GM18858 (cell line): Measurements from ENCODE around the gene CEP135.
A peak's percentile ranks its signal among the peaks of the same experiment; 100 is the strongest.
"Not testable (repeated sequence)": the region's sequence is repeated elsewhere in the genome, so short reads cannot be mapped to it uniquely, and the experiment has no call there.

Experiments used
- ATAC-seq: cut with Tn5 transposase; IDR thresholded peaks from one replicate; pipeline ENCODE4 v1.9.1; 2021; ENCODE audit not compliant: unreplicated experiment

The CEP135 gene, protein sequence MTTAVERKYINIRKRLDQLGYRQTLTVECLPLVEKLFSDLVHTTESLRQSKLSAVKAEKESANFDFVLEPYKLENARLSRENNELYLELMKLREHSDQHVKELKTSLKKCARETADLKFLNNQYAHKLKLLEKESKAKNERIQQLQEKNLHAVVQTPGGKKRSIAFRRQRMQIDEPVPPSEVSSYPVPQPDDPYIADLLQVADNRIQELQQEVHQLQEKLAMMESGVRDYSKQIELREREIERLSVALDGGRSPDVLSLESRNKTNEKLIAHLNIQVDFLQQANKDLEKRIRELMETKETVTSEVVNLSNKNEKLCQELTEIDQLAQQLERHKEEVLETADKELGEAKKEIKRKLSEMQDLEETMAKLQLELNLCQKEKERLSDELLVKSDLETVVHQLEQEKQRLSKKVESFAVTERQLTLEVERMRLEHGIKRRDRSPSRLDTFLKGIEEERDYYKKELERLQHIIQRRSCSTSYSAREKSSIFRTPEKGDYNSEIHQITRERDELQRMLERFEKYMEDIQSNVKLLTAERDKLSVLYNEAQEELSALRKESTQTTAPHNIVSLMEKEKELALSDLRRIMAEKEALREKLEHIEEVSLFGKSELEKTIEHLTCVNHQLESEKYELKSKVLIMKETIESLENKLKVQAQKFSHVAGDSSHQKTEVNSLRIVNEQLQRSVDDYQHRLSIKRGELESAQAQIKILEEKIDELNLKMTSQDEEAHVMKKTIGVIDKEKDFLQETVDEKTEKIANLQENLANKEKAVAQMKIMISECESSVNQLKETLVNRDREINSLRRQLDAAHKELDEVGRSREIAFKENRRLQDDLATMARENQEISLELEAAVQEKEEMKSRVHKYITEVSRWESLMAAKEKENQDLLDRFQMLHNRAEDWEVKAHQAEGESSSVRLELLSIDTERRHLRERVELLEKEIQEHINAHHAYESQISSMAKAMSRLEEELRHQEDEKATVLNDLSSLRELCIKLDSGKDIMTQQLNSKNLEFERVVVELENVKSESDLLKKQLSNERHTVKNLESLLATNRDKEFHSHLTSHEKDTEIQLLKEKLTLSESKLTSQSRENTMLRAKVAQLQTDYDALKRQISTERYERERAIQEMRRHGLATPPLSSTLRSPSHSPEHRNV

DNA sequence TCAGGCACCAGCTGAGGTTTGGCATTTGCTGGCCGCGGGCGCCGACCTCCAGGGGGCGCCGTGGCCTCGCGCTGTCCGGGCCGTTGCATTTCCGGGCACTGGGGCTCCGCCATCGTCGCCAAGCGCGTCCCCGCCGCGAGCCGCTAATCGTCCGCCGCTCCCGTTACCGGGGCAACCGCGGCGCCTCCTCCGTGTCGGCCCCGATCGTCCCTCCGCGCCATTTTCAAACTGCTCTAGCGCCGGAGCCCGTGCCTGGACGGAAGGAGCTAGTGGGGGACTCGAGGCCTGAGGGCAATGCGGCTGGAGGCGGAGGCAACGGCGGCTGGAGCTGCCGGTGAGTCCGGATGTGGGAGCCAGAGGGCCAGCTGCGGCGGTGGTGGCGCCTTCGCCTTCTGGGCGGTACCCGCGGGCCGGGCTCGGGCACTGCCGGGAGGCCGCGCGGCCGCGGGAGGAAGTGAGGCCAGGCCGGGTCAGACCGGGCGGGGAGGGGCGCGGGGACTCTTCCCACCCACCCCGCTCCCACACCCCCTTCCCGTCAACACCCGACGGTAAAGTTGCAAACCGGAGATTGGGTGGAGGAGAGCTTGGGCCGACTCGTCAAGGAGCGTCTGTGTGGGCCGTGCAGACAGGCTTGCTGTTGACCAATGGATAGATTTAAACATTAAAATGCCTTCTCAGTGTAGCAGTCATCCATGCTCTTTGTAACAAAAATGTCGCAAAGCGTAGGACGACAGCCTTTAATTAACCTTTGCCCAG is at the start of gene CEP135:
CEP135 (plus strand) TSS at position 220 of the 756 bp plus-strand sequence. CDS start 3,186 bp downstream, outside the sequence.
- ATAC-seq, result peak; percentile 60

DNA sequence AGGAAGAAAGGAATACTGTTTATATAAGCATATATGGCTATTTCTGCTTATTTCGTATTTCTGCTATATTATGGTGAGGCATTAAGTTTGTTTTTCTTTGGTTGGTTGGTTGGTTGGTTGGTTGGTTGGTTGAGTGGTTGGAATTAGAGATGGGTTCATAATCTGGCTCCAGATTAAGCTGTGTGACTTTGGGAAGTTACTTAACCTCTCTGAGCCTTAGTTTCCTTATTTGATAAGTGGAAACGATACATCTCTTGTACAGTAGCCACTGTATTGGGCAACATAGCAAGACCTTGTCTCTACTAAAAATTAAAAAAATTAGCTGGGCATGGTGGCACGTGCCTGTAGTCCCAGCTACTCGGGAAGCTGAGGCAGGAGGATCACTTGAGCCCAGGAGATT is 46.1 kb upstream of the CEP135 start:
- no peak for ATAC-seq

DNA sequence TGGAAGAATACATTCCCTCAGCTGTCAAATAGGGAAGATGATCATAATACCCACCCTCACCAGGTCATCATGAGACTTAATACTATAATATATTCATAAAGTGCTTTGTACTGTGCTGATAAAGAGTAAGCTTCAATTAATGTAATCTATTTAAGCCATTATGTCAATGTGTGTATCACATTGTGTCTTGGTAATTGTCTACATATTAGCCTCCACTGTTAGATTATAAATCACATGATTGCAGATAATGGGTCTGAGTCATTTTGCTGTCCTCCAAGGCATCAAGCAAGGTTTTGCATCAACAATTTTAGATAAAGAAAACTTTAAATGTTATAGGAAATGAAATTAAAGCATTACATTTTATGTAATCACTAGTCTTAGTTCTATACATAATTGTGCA is 45.2 kb upstream of the CEP135 start:
- no peak for ATAC-seq

DNA sequence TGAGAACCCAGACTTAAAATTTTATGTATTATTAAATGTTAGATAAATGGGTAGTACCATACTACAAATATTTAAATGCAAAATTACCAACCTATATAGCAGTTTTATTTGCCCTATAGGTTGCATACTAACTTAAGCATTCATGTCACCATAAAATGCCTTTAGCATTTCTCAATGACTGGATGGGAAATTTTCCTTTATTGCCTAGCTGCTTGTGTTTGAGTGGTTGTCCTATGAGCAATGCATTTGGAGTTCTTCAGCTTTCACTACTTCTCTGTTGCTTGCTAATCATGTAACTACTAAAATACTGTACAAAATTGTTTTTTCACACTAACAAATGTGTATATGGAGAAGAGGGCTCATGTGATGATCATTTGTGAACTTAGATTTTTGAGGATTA is 44.2 kb upstream of the CEP135 start:
- no peak for ATAC-seq

DNA sequence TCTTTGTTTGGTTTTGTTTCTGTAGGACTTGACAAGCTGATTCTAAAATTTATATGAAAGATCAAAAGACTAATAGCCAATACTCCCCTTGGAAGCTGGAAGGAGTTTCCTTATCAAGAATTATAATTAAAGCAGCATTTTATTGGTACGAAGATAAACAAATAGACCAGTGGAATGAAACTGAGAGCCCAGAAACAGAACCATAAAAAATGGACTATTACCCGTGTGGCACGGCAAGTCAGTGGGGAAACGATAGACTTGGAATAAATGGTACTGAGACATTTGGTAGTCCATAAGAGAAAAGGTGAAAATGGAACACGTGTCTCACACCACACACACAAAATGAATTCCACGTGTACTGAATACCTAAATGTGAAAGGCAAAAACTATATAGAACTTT is 42.4 kb upstream of the CEP135 start:
- no peak for ATAC-seq

DNA sequence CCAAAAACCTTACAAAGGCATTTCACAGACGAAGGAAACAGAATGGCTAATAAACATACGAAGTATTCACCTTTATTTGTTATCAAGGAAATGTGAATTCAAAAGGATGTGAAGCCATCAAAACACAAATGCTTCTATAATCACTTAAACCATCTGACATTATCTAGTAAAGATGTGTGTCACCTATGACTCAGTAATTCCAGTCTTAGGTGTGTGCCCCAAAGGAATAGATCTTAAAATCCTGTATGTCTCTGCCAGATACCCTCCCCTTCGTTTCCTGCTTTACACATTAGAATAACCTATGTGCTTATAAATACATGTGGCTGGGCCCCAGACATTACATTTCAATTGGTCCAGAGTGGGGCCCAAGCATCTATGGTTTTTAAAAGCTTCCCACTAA is 41.8 kb upstream of the CEP135 start:
- ATAC-seq, result no peak

DNA sequence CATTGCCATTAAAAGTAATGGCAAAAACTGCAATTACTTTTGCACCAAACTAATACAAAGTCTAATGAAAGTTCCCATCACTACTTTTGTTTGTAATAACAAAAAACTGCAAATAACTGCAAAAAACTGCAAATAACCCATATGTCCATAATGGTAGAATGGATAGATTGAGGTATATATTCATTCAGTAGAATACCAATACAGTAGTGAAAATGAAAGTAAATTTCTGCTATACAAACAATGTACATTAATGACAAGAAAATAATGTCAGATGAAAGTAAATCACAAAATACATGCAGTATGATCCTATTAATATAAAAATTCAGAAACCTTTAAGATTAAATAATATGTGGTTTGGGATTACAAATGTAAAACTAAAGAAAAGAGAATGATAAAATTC is 41.3 kb upstream of the CEP135 start:
- no peak for ATAC-seq

DNA sequence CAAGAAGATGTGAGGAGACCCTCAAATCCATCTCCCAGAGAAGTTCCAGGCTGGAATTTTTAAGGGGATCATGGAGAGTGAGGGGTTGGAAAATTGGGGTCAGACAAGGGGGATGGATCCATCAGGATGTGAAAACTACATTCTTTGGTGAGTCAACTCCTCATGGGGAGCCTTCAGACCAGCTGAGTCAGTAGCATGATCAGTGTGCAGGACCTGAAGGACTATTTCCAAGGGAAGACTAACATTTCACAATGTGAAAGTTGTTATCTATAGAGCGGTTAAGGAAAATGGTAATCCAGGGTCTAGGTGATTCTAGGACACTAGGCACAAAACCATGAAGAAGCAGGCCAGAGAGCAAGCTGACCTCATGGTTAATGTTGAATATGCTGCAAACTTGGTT is 38.6 kb upstream of the CEP135 start:
- no peak for ATAC-seq

DNA sequence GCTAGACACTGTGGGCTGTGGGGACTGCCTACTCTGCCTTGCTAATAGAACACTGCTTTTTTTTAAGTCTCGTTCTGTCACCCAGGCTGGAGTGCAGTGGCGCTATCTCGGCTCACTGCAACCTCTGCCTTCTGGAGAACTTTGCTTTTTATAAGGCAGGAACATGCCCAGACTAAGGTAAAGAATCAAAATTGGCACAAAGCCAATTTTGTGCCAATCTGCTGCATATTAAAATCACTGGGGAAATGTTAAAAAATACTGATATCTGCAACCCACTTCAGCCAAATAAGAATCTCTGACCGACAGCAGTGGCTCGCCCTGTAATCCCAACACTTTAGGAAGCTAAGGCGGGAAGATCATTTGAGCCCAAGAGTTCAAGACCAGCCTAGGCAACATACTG is 36.5 kb upstream of the CEP135 start:
- no peak for ATAC-seq

DNA sequence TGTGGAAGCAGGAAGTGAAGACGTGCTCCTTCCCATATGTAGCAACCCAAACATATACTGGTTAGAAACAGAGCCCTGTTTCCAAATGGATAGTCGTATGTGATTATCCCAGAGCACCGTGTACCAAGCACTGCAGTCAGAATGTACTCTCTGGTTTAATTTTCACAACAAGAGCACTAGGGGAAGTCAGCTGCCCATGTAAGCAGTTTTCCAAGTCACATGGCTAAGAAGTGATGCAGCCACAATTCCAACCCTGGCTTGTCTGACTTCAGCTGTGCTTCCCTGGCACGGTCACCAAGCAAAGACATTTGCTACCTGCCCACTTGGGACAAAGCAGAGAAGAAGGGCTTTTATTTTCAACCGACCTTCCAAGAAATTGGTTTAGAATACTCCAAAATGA is 28.2 kb upstream of the CEP135 start:
- ATAC-seq, result no peak

DNA sequence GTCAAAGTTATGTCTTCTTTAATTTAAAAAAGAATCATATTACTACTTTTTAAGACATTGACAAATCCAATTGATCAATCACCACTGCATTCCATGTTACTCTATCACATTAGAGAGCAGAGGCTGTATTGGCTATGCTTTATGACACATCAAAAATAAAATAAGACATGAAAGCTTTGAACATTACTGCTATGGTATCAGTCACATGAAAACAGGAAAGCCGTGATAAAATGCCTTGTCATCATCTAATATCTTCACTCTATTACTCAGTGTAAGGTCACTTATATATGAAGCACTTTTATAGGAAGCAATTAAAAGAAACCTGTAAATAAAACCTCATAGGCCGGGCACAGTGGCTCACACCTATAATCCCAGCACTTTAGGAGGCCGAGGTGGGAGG is 27.7 kb upstream of the CEP135 start:
- ATAC-seq, result no peak

DNA sequence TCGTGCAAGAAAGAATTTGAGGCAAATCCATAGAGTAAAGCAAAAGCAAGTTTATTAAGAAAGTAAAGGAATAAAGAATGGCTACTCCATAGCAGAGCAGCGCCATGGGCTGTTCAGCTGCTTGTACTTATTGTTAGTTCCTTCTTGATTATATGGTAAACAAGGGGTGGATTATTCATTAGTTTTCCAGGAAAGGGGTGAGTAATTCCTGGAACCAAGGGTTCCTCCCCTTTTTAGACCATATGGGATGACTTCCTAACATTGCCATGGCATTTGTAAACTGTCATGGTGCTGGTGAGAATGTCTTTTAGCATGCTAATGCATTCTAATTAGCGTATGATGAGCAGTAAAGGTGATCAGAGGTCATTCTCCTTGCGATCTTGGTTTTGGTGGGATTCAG is 23.5 kb upstream of the CEP135 start:
- ATAC-seq, result no peak

DNA sequence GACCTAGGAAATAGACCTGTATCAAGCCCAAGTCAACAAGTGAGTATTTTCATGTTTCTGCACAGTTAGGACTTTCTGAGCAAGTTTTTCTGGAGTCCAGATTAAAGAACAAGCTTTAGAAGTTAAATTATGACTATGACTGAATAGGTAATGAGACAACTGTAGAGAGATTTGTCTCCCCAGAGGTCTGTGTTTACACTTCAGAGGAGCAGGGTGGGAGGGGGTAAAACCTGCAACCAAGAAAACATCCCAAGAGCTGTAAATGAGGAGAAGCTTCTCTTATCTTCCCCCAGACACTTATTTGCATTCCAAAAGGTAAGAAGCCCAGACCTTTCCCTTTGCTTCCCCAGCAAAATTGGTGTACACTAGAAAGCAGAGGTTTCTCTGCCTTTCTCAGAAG is 22.1 kb upstream of the CEP135 start:
- no peak for ATAC-seq

DNA sequence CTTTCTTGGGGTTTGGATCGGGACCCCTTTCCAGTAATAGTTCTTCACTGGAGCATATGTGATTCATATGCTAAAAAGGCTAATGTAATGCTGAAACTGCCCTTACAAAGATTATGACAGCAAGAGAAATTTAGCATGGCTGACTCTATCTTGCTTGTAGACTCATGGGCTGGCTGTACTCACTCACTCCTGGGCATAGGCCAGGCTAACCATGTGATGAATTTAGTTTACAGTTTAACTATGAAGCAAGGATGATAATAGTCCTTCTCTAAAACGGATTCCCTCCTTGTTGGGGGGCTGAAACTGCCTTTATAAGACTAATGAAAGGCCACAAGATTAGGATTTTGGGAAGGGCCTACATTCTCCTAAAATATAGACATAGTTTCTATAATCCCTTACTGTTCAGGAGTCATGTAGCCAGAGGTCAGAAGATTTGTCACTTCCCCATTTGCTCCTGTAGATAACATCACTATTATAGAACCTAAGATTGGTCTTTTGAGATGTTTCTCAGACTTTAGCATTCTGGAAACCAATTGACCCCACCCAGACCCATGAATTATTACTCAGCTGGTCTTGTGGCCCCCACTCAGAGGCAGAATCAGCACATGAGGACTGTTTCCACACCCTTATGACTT is 20.8 kb upstream of the CEP135 start:
- ATAC-seq, result no peak

DNA sequence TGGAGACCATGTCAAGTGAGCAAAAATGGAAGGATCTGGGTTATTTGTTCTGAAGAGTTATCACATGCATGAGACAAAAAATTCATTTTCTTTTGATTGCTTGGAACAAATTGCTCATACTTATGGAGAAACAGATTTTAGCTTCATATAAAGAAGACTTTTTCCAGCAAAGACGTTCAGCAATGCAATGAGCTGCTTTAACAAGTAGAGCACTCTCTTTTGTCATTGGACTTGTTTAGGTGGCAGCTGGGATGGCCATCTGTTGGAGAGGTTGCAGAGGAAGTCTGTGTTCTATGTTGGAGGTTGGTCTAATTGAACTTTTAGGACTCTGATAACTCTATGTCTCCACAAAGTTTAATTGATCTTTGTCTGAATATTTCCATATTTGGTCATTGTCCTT is 19.9 kb upstream of the CEP135 start:
- no peak for ATAC-seq

DNA sequence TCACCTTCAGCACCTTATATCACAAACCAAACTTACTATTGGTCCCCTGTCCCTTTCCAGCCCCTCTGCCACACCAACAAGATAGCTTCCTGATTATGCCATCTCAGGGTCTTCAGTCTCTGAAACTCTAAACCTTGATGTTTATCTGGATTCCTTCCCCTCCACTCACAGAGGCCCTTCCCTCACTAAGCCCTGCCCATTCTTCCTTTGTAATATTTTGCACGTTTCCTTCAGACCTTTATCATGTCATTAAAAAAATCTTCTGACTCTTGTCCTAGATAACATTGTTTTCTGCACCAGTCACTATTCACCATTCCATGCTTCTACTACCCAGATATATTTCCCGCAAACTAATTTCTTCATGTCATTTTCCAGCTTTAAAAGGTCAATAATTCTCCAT is 17.7 kb upstream of the CEP135 start:
- no peak for ATAC-seq

DNA sequence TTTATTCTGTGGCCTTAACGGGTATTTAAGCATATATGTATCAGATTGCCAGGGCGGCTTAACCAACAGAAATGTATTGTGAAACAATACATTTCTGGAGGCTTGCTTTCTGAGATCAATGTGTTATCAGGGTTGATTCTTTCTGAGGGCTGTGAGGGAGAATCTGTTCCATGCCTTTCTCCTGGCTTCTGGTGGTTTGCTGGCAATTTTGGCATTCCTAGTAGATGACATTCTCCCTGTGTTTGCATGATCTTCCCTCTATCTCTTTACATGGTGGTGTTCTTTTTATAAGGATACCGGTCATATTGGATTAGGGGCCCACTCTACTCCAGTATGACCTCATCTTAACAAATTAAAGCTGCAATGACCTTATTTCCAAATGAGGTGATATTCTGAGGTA is 16.9 kb upstream of the CEP135 start:
- no peak for ATAC-seq

DNA sequence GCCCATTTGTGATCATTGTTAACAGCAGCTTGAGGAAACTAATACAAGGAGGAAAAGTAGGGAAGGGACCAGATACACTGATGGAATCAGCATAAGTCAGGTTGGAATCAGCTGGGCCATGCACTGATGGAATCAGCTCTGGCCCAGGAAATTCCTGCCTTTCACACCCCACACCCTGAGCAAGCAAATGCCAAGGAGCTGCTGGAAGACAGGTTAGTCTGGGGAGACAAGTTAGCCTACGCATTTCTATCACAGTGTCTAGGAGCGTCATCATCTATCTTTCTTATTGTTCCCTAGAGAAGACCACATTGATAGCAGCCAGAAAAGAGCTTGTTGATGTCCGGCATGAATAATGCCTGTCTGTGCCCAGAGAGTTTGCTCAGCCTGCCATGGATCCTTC is 16.2 kb upstream of the CEP135 start:
- no peak for ATAC-seq

DNA sequence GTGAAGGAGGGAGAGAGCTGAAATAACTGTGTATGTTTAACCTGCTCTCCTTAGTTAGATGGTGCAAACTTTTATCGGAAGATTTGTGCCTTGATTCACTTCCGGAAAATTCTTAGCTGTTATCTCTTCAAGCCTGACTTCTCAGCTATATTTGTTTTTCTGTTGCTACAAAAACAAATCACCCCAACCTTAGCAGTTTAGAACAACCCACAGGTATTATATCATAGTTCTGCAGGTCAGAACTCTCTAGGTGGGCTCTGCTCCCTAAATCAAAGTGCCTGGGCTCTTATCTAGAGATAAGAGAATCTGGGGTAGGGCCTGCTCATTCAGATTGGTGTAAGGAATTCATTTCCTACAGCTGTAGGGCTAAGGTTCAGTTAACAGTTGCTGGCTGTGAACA is 15.1 kb upstream of the CEP135 start:
- ATAC-seq, result no peak

DNA sequence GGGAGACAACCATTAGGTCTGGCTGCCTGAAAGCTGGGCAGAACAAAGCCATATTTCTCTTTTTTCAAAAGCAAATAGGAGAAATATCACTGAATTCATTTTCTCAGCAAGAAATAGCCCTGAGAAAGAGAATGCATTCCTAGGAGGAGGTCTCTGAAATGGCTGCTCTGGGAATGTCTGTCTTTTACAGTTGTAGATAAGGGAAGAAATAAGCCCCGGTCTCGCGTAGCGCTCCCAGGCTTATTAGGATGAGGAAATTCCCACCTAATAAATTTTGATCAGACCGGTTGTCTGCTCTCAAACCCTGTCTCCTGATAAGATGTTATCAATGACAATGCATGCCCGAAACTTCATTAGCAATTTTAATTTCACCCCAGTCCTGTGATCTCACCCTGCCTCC is 12.8 kb upstream of the CEP135 start:
- not testable (repeated sequence) for ATAC-seq

DNA sequence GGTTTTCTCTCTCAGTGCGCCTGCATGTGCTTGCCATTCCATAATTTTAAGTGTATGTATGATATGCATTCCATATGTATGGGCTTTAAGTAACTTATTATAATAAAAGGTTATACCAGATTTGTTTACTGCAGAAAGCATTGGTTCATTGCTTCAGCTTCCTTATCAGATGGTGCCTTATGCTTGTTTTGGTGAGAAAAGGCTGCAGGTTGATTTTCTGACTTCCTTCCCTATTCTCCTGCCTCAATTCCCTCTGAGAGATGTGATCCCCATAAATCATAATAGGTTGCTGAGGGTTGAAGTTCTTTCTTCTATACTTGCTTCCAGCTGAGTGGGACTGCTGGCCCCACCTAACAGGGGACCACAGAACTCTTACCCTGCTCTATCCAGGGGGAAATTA is 10.3 kb upstream of the CEP135 start:
- no peak for ATAC-seq
